Memory B cell (primary cell): Measurements from ENCODE around the gene RCAN1.
"Not testable (repeated sequence)": the region's sequence is repeated elsewhere in the genome, so short reads cannot be mapped to it uniquely, and the experiment has no call there.

ENCODE experiments used
- ATAC-seq: fragments of 150-1000 bp; cut with Tn5 transposase; 2 replicates; pipeline ENCODE4 v1.10.0; 2021; ENCODE audit warnings: low read depth, mild to moderate bottlenecking, moderate library complexity
- DNase-seq, 2 donors: peaks; one replicate each; pipeline ENCODE4 v3.0.0; 2022; ENCODE audit warnings: low spot score in 2 of 2
- H3K27ac Mint-ChIP-seq: one replicate; pipeline ENCODE4 v1.8.0; 2022; ENCODE audit warnings: mild to moderate bottlenecking, moderate library complexity, mixed read lengths
- H3K27me3 Mint-ChIP-seq: one replicate; pipeline ENCODE4 v1.8.0; 2022; ENCODE audit warnings: mixed read lengths
- H3K36me3 Mint-ChIP-seq: one replicate; pipeline ENCODE4 v1.8.0; 2022; ENCODE audit warnings: mild to moderate bottlenecking, mixed read lengths
- H3K4me1 Mint-ChIP-seq: one replicate; pipeline ENCODE4 v1.8.0; 2022; ENCODE audit warnings: mixed read lengths
- H3K4me3 Mint-ChIP-seq: one replicate; pipeline ENCODE4 v1.8.0; 2022; ENCODE audit warnings: mild to moderate bottlenecking, moderate library complexity, mixed read lengths
- H3K9me3 Mint-ChIP-seq: one replicate; pipeline ENCODE4 v1.8.0; 2022; ENCODE audit warnings: mixed read lengths

The RCAN1 gene

DNA sequence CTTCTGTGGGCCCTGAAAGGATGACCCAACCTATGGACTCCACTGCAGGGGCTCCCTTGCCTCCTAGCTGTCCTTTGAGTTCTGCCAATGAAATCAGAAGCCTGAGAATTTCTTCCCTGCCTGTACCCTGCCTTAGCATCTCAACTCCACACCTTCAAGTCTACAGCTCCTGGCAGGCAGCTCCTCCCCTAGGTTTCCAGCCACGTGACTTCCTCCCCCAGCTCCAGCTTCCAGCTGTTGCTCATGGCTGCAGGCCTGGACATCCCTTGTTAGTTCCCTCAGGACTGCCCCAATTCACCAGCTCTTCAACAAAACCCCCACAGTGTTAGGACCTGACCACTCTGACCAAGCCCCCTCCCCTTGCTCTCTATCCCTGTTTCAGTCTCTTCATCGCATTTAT lies 2.4 kb downstream of the RCAN1 start:
- Mint-ChIP-seq H3K4me1 (peaks cover 10% of the 10 kb centered on the region), H3K4me3 (no peak overlapping the region), H3K36me3 (no peaks in the 10 kb centered on the region), H3K27ac (no peak overlapping the region), H3K9me3 (no peaks in the 10 kb centered on the region), H3K27me3 (no peaks in the 10 kb centered on the region)
- DNase-seq, result no peak
- no peak for ATAC-seq

DNA sequence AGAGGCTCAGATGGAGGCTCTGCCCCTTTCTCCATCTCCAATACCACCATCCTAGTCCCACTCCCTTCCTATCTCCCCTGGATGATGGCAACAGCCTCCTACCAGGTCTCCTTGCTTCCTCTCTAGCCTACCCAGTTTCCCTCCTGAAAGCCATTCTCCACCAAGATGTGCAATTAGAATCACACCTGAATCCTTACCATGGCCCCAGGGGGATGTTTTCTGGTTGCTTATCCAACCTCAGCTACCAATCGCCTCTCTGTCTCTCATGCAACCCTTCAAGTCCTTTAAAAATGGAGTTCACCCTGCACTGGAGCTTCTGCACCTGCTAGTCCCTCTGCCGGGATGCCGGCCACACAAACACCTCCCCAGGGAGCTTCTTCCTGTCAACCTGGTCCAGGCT lies 2.9 kb downstream of the RCAN1 start:
- ATAC-seq, result no peak
- H3K36me3 Mint-ChIP-seq, result no peaks in the 10 kb centered on the region
- no peaks in the 10 kb centered on the region for H3K27me3 Mint-ChIP-seq
- no peak overlapping the region for H3K27ac Mint-ChIP-seq
- no peak for DNase-seq
- peaks cover 10% of the 10 kb centered on the region for H3K4me1 Mint-ChIP-seq
- no peak overlapping the region for H3K4me3 Mint-ChIP-seq
- H3K9me3 Mint-ChIP-seq, result no peaks in the 10 kb centered on the region

DNA sequence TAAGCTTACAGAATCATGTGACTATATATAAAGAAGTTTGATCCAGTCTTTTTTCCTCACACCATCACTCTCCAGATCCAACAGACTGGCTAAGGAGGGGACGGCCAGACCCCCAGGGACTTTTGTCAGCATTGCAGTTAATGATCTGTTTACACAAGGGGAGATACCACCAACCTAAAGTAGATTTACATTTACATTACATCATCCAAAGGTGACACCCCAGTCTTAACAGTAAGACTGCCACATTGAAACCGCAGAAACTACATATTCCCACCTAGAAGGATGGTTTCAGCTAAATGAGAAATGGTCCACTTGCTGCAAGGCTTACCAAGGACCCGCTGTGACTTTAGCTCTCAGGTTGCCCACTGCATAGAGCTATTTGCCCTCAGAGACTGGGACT lies 3.4 kb downstream of the RCAN1 start:
- ATAC-seq (no peak), DNase-seq (no peak)
- H3K27me3 Mint-ChIP-seq, result no peaks in the 10 kb centered on the region
- peaks cover 10% of the 10 kb centered on the region for H3K4me1 Mint-ChIP-seq
- H3K9me3 Mint-ChIP-seq, result no peaks in the 10 kb centered on the region
- H3K36me3 Mint-ChIP-seq, result no peaks in the 10 kb centered on the region
- H3K27ac Mint-ChIP-seq, result no peak overlapping the region
- no peak overlapping the region for H3K4me3 Mint-ChIP-seq

DNA sequence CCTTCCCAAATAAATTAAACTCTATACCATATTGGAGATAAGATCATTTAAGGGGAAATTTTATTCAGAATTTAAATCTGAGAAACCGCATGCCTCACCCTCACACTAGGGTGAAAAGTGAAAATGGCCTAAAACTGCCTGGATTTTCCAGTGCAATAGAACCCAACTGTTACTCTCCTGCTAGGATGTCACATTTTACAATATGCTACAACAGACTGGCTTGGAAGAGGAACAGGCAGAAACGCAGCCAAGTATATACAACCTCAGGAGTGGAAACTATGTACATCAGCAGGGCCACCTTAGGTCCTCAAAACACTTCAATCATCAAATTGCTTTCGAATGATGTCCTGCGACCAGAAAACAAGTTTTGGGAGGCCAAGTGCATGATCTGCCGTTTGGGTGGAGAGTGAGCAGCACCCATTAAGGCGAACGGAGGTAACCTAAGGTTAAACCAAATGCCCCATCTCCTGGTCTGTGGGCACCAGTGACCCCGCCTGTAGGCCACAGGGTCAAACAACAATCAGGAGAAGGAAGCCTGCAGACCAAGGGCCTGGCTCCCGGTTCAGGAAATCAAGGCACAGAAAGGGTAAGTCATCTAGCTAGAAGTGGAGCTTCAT lies 4.9 kb downstream of the RCAN1 start:
- H3K27me3 Mint-ChIP-seq, result no peaks in the 10 kb centered on the region
- peaks cover 8% of the 10 kb centered on the region for H3K4me1 Mint-ChIP-seq
- no peak overlapping the region for H3K27ac Mint-ChIP-seq
- ATAC-seq, result no peak
- H3K4me3 Mint-ChIP-seq, result no peak overlapping the region
- no peaks in the 10 kb centered on the region for H3K9me3 Mint-ChIP-seq
- no peak for DNase-seq
- no peaks in the 10 kb centered on the region for H3K36me3 Mint-ChIP-seq

DNA sequence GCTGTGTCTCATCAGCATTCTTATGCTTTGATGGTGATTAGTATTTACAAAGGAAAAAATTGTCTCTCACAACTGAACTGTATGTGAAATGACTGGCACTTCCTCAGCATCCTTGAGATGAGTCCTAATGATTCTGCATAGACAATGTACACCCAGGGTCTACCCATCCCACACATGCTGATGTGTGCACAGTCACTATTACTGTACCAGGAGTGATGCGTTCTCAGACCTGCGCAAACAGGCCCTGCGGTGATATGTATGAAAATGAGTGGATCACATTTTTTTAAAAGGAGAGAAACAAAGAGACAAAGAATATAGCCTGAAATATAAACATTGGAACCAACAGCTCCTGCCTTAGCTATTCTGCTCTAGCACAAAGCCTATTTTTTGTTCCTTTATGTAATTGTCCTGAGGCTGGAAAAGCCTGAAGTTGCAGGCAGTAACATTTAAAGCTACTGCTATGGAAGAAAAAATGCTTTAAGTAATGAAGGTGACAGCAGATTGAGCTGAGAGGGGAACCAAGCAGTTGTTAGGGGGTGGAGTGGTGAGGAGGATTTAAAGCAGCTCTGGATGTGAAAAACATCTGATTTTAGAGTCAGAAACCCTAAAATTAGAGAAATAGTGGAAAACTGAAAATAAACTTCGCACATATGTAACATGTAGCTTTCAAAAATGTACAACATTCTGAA lies 5.5 kb downstream of the RCAN1 start:
- no peak for DNase-seq
- Mint-ChIP-seq H3K27me3 (no peaks in the 10 kb centered on the region), H3K4me3 (no peak overlapping the region), H3K4me1 (peaks cover 8% of the 10 kb centered on the region), H3K27ac (no peak overlapping the region), H3K9me3 (no peaks in the 10 kb centered on the region), H3K36me3 (no peaks in the 10 kb centered on the region)
- no peak for ATAC-seq

DNA sequence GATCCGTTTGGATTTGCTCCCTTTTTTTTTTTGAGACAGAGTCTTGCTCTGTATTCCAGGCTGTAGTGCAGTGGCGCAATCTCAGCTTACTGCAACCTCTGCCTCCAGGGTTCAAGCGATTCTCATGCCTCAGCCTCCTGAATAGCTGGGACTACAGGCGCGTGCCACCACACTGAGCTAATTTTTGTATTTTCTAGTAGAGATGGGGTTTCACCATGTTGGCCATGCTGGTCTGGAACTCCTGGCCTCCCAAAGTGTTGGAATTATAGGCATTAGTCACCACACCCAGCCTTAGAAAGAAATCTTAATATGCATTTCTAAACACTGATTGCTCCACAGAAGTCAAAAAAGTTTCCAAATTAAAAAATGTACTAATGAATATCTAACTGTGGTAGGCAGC lies 7.5 kb downstream of the RCAN1 start:
- not testable (repeated sequence) for H3K4me1 Mint-ChIP-seq, H3K9me3 Mint-ChIP-seq, DNase-seq, ATAC-seq, H3K27ac Mint-ChIP-seq, H3K4me3 Mint-ChIP-seq, H3K27me3 Mint-ChIP-seq, H3K36me3 Mint-ChIP-seq

DNA sequence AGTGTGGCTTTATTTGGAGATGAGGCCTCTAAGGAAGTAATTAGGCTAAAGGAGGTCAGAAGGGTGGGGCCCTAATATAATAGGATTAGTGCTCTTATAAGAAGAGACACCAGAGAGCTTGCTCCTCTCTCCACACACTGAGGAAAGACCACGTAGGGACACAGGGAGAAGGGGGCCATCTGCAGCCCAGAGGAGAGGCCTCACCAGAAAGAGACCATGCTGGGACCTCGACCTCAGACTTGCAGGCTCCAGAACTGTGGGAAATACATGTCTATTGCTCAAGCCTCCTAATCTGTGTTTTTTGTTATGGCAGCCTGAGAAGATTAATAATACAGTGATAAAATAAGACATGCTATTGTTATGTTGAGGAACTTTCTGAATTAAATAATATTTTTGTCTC lies 8.3 kb downstream of the RCAN1 start:
- Mint-ChIP-seq H3K27ac (no peak overlapping the region), H3K27me3 (peaks cover 1% of the 10 kb centered on the region), H3K36me3 (no peaks in the 10 kb centered on the region), H3K4me1 (no peaks in the 10 kb centered on the region), H3K4me3 (no peak overlapping the region), H3K9me3 (no peaks in the 10 kb centered on the region)
- no peak for ATAC-seq
- no peak for DNase-seq

DNA sequence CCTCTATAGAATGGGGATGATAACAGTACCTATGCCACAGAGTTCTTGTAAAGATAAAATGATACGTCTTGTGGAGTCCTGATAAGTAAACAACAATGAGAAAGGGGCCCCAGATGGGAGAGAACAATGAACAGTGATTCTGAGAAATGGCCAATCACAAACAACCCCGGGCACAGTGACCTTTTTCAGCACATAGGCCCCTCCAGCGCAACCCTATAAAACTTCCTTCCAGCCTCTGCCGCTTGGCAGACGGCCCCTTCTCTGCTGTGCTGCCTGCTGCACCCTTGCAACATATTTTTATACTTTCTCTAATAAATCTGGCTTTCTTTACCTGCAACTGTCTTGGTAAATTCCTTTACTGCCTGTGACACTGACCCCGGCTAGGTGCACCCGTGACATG lies 8.9 kb downstream of the RCAN1 start:
- Mint-ChIP-seq H3K9me3 (no peaks in the 10 kb centered on the region), H3K4me3 (no peak overlapping the region), H3K27me3 (peaks cover 1% of the 10 kb centered on the region), H3K4me1 (no peaks in the 10 kb centered on the region), H3K27ac (no peak overlapping the region), H3K36me3 (no peaks in the 10 kb centered on the region)
- no peak for DNase-seq
- ATAC-seq, result no peak

DNA sequence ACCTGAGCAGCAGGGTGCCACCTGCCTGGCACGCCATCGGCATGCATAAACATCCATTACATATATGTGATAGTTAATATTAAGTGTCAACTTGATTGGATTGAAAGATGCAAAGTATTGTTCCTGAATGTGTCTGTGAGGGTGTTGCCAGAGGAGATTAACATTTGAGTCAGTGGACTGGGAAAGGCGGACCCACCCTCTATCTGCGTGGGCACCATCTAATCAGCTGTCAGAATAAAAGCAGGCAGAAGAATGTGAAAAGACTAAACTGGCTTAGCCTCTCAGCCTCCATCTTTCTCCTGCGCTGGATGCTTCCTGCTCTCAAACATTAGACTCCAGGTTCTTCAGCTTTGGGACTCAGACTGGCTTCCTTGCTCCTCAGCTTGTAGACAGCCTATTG lies 10.0 kb downstream of the RCAN1 start:
- not testable (repeated sequence) for H3K4me3 Mint-ChIP-seq, H3K4me1 Mint-ChIP-seq, DNase-seq, H3K27ac Mint-ChIP-seq, ATAC-seq, H3K27me3 Mint-ChIP-seq, H3K36me3 Mint-ChIP-seq, H3K9me3 Mint-ChIP-seq

DNA sequence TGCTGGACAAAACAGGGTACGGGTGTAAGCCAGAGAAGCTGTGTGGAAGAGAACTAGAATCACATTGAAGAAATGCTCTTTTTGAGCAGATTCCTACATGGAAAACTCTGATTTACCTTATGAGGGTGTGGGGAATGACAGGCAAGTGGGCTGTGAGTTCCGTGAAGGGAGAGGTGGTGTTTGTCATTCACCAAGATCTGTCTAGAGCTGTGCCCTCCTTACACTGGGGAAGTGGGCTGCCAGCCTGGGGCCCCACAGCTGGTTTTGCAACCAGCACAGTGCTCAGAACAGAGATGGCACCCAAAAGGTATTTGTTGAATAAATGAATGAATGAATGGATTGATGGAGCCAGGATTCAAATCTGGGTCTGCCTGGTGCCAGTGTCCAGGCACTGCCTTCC lies 10.4 kb downstream of the RCAN1 start:
- ATAC-seq (no peak), DNase-seq (no peak)
- peaks cover 2% of the 10 kb centered on the region for H3K4me1 Mint-ChIP-seq
- H3K27me3 Mint-ChIP-seq, result peaks cover 1% of the 10 kb centered on the region
- no peak overlapping the region for H3K4me3 Mint-ChIP-seq
- no peaks in the 10 kb centered on the region for H3K9me3 Mint-ChIP-seq
- no peak overlapping the region for H3K27ac Mint-ChIP-seq
- H3K36me3 Mint-ChIP-seq, result peaks cover 1% of the 10 kb centered on the region

DNA sequence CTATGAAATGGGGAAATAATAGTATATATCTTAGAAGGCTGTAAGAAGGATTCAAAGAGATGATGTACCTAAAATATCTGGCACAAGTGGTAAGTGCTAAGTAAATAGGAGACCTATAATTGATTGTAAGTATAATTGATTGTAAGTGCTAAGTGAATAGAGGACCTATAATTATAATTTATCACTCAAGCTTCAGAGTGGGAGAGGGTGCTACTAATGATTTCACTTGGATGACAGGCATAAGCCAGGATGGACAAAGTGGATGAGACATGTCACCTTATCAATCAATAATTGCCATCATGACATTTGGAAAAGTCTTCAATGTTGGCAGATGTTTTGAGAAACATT lies 11.2 kb downstream of the RCAN1 start:
- peaks cover 2% of the 10 kb centered on the region for H3K4me1 Mint-ChIP-seq
- peaks cover 1% of the 10 kb centered on the region for H3K36me3 Mint-ChIP-seq
- H3K27ac Mint-ChIP-seq, result no peak overlapping the region
- no peak for ATAC-seq
- no peak overlapping the region for H3K4me3 Mint-ChIP-seq
- no peak for DNase-seq
- H3K9me3 Mint-ChIP-seq, result no peaks in the 10 kb centered on the region
- peaks cover 1% of the 10 kb centered on the region for H3K27me3 Mint-ChIP-seq

DNA sequence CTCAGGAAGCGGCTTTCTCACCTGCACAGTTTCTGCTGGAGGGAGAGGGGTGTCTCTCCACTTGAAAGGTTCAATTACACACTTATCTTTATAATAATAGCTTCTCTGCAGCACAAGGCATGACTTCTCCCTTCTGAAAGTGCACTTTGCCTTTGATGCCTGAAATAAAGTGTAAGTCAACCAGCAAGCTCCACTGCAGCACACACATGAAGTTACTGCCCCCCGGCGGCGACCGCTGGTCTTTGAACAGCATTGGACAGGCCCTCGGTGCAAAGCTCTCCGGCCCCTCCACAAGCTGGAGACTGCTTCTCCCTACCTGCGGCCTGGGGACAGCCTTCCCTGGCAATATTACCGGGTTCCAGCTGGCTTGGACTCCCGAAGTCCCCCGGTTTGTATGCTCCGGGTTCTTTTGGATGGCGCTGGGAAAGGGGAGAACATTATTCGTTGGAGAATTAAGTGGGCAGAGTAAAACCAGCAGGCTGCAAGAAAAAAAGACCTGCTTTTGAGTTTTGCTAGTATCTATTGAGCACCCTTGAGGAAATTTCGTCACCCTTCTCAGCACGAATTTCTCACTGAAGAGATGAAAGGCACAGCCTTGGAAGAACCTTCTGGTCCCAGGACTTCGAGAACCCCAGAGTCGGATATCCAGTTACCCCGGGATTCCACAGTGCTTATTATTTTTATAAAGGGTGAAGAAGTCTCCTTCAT lies 11.8 kb downstream of the RCAN1 start:
- DNase-seq (peak; percentile 34 to 50), ATAC-seq (peak; percentile 85)
- H3K4me1 Mint-ChIP-seq, result peaks cover 2% of the 10 kb centered on the region
- H3K9me3 Mint-ChIP-seq, result no peaks in the 10 kb centered on the region
- H3K36me3 Mint-ChIP-seq, result peaks cover 1% of the 10 kb centered on the region
- H3K27ac Mint-ChIP-seq, result no peak overlapping the region
- no peak overlapping the region for H3K4me3 Mint-ChIP-seq
- peaks cover 1% of the 10 kb centered on the region for H3K27me3 Mint-ChIP-seq

DNA sequence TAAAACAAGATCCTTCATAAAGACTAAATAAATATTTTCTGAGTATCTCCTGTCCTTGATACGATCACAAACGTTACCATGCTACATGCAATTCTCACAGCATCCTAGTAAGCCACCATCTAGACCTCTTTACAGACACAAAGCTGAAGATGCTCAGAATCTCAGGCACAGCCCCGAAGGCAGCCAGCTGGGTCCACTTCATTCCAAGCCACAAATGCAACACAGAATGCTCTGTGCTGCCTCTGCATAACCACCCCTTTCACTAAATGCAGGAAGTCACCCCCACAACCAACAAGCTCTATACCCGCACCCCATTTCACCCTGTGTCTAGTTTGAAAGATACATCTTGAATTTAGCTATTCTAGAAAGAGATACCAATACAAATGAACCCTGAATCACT lies 12.9 kb downstream of the RCAN1 start:
- no peak overlapping the region for H3K4me3 Mint-ChIP-seq
- no peaks in the 10 kb centered on the region for H3K9me3 Mint-ChIP-seq
- no peak for ATAC-seq
- peaks cover 1% of the 10 kb centered on the region for H3K27me3 Mint-ChIP-seq
- no peak overlapping the region for H3K27ac Mint-ChIP-seq
- peaks cover 2% of the 10 kb centered on the region for H3K4me1 Mint-ChIP-seq
- peaks cover 1% of the 10 kb centered on the region for H3K36me3 Mint-ChIP-seq
- DNase-seq, result no peak

DNA sequence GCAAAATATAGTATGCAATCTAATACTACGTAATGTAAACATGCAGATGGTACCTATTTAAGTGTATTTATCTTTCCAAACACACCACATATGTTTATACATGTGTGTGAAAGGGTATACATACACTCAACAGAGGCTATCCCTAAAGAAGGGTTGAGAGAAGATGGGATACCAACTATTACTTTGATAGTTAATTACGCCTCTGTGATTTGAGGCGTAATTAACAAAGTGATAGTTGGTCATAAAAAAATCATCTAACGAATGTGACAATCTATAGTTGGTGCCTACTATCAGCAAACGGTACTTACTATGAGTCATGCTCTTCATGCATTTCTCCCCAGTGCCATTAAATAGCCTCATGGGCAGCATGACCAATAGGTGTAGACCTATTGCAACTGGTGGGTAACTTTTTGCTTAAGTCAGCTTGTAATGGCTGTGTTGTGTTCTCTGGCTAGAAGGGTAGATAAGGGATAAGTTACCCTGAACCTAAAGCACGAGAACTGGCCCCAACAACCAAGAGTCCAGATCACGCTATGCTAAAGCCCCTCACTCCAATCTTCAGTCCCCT lies 15.3 kb downstream of the RCAN1 start:
- no peak overlapping the region for H3K4me3 Mint-ChIP-seq
- H3K36me3 Mint-ChIP-seq, result peaks cover 1% of the 10 kb centered on the region
- no peak overlapping the region for H3K27ac Mint-ChIP-seq
- ATAC-seq (no peak), DNase-seq (no peak)
- H3K27me3 Mint-ChIP-seq, result peaks cover 1% of the 10 kb centered on the region
- no peaks in the 10 kb centered on the region for H3K9me3 Mint-ChIP-seq
- H3K4me1 Mint-ChIP-seq, result peaks cover 2% of the 10 kb centered on the region
